ENCODE measurements around the gene LRRC8E. TPM values are rescaled to one million over a fixed set of nuclear protein-coding genes. Genes with fewer than 3 reads are reported as not detected.

LRRC8E gene
- total RNA-seq, 1 donor from 2014 or later = not detected

DNA sequence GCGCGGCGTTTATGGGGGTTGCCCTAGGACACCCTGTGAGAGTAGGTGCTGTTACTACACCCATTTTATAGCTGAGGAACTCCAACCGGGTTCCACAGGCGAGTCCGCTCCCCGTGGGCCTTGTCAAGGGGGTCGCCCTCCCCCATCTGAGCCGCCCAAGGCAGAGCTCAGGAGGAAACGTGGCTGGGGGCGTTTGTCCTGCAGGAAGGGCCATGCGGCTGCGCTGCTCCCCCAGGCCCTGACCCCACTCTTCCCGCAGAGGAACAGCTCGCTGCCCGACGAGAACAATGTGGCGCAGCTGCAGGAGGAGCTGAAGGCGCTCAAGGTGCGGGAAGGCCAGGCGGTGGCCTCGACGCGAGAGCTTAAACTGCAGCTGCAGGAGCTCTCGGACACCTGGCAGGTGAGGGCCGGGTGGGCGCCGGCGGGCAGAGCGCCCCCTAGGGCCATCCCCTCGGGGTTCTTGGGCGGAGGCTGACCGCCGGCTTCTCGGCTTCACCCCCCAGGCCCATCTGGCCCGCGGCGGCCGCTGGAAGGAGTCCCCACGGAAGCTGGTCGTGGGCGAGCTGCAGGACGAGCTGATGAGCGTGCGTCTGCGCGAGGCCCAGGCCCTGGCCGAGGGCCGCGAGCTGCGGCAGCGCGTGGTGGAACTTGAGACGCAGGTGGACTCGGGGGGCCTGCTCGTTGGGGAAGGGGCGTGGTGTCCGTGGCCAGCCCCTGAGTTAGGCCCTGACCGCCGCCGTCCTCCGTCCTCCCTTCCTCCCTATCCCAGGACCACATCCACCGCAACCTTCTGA lies 26.5 kb upstream of the LRRC8E start:
- Mint-ChIP-seq H3K4me1 (ENCODE audit: low read depth, unreplicated experiment) (peaks cover 3% of the 10 kb centered on the region), H3K27me3 (ENCODE audit: unreplicated experiment) (peaks cover 14% of the 10 kb centered on the region), H3K36me3 (ENCODE audit: unreplicated experiment) (no peaks in the 10 kb centered on the region), H3K9me3 (ENCODE audit: unreplicated experiment) (peaks cover 11% of the 10 kb centered on the region), H3K4me3 (ENCODE audit: unreplicated experiment) (peak overlapping the region; percentile 76), H3K27ac (ENCODE audit: unreplicated experiment) (no peak overlapping the region)
- peak; percentile 23 for DNase-seq
- TF ChIP-seq, protein P1, sequence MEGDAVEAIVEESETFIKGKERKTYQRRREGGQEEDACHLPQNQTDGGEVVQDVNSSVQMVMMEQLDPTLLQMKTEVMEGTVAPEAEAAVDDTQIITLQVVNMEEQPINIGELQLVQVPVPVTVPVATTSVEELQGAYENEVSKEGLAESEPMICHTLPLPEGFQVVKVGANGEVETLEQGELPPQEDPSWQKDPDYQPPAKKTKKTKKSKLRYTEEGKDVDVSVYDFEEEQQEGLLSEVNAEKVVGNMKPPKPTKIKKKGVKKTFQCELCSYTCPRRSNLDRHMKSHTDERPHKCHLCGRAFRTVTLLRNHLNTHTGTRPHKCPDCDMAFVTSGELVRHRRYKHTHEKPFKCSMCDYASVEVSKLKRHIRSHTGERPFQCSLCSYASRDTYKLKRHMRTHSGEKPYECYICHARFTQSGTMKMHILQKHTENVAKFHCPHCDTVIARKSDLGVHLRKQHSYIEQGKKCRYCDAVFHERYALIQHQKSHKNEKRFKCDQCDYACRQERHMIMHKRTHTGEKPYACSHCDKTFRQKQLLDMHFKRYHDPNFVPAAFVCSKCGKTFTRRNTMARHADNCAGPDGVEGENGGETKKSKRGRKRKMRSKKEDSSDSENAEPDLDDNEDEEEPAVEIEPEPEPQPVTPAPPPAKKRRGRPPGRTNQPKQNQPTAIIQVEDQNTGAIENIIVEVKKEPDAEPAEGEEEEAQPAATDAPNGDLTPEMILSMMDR (IDR thresholded peaks at IDR 0.05; ENCODE audit: partially characterized antibody, unreplicated experiment) = no peak

DNA sequence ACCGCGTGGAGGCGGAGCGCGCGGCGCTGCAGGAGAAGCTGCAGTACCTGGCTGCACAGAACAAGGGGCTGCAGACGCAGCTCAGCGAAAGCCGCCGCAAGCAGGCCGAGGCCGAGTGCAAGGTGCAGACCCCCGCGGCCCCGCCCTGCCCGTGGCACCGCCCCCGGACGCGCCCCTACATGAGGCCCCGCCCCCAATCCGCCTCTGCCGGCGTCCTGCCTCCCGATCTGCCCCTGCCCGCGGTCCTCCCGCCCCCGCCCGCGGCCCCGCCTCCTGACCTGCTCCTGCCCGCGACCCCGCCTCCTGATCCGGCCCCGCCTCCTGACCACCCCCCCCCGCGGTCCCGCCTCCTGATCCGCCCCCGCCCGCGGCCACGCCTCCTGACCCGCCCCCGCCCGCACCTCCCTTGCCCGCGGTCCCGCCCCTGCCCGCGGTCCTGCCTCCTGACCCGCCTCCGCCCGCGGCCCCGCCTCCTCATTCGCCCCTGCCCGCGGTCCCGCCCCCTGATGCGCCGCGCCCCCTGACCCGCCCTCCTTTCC lies 25.8 kb upstream of the LRRC8E start:
- Mint-ChIP-seq H3K9me3 (ENCODE audit: unreplicated experiment) (peaks cover 11% of the 10 kb centered on the region), H3K4me1 (ENCODE audit: low read depth, unreplicated experiment) (peaks cover 3% of the 10 kb centered on the region), H3K4me3 (ENCODE audit: unreplicated experiment) (peak overlapping the region; percentile 76), H3K27ac (ENCODE audit: unreplicated experiment) (no peak overlapping the region), H3K27me3 (ENCODE audit: unreplicated experiment) (peaks cover 16% of the 10 kb centered on the region), H3K36me3 (ENCODE audit: unreplicated experiment) (no peaks in the 10 kb centered on the region)
- TF ChIP-seq, protein P1 (IDR thresholded peaks at IDR 0.05; ENCODE audit: partially characterized antibody, unreplicated experiment) = no peak
- DNase-seq = peak; percentile 96

DNA sequence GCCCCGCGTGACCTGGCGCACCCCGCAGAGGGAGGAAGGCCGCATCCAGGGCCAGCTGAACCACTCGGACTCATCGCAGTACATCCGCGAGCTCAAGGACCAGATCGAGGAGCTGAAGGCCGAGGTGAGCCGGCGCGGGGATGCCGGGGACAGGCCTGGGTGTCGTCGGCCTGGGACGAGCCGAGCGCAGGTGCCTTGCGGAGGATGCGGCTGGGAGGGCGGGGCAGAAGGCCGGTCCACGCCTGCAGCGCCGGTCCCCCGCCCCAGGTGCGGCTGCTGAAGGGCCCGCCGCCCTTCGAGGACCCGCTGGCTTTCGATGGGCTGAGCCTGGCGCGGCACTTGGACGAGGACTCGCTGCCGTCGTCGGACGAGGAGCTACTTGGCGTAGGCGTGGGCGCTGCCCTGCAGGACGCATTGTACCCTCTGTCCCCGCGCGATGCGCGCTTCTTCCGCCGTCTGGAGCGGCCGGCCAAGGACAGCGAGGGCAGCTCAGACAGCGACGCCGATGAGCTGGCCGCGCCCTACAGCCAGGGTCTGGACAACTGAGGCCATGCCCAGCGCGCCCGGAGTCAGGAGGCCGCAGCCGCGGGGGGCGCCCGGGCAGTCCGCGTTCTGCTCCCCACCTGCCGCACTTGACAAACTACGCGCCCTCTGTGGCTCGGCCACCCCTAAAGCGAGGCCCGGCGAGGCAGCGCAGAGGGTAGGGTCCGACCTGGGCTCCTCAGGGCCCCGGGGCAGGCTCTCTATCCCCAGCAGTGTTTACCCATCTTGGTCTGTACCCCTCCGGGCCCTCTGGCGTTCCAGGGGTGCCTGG lies 24.9 kb upstream of the LRRC8E start:
- DNase-seq = peak; percentile 60

GRCh38 chr19:7863971-7864689 lies 24.2 kb upstream of the LRRC8E start:
- H3K27ac Mint-ChIP-seq (ENCODE audit: unreplicated experiment) = no peak overlapping the region
- peaks cover 1% of the 10 kb centered on the region for H3K4me1 Mint-ChIP-seq (ENCODE audit: low read depth, unreplicated experiment)
- H3K27me3 Mint-ChIP-seq (ENCODE audit: unreplicated experiment) = peaks cover 22% of the 10 kb centered on the region
- peak; percentile 24 for DNase-seq
- no peaks in the 10 kb centered on the region for H3K36me3 Mint-ChIP-seq (ENCODE audit: unreplicated experiment)
- H3K9me3 Mint-ChIP-seq (ENCODE audit: unreplicated experiment) = peaks cover 13% of the 10 kb centered on the region
- TF ChIP-seq, protein P1 (IDR thresholded peaks at IDR 0.05; ENCODE audit: partially characterized antibody, unreplicated experiment) = no peak
- no peak overlapping the region for H3K4me3 Mint-ChIP-seq (ENCODE audit: unreplicated experiment)

More for the DNA sequence above, 24.9 kb upstream of the LRRC8E start:
- Mint-ChIP-seq H3K9me3 (ENCODE audit: unreplicated experiment) (peaks cover 13% of the 10 kb centered on the region), H3K27ac (ENCODE audit: unreplicated experiment) (no peak overlapping the region), H3K27me3 (ENCODE audit: unreplicated experiment) (peaks cover 20% of the 10 kb centered on the region), H3K4me3 (ENCODE audit: unreplicated experiment) (no peak overlapping the region), H3K4me1 (ENCODE audit: low read depth, unreplicated experiment) (peaks cover 2% of the 10 kb centered on the region), H3K36me3 (ENCODE audit: unreplicated experiment) (no peaks in the 10 kb centered on the region)
- TF ChIP-seq, protein P1 (IDR thresholded peaks at IDR 0.05; ENCODE audit: partially characterized antibody, unreplicated experiment) = no peak
